HG03571 (cell line): ENCODE results near the gene MAST4.

Experiments used
- ATAC-seq: cut with Tn5 transposase; IDR thresholded peaks from one replicate; pipeline ENCODE4 v1.9.1; 2021; ENCODE audit not compliant: unreplicated experiment

Gene MAST4

GRCh38 chr5:67031692-67032091 is 435.5 kb downstream of the MAST4 start:
- no peak for ATAC-seq

DNA sequence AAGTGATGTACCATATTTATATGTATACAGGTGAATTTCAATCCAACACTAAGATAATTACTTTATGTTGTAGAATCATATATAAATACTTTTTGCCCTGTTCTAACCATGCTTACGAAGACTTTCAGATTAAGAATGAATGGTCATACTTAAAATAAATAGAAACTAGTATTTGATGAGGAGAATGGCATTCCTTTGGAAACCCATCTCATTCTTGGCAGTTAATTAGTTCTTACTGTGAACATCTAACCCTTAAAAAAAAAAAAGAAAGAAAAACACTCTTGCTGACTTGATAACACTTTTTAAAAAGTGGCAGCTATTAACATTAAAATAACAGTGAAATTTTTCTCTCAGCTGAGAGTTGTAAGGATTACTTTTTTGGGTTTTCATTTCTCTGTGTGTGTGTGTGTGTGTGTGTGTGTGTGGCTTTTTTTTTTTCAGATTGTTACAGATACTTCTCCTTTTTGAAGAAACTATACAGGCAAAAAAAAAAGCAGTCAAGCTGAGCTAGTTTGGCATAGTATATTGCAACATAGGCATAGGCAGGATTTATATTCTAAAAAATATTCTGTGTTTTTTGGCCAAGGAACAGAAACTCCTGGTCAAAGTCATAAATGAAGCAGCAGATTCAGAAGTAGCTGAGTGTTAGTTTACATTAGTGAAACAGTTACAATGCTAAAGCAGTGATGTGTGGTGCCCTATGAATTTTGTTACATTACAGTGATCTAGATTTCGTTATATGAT is 436.9 kb downstream of the MAST4 start:
- ATAC-seq: no peak

GRCh38 chr5:67033880-67034651 is 437.9 kb downstream of the MAST4 start:
- no peak for ATAC-seq

DNA sequence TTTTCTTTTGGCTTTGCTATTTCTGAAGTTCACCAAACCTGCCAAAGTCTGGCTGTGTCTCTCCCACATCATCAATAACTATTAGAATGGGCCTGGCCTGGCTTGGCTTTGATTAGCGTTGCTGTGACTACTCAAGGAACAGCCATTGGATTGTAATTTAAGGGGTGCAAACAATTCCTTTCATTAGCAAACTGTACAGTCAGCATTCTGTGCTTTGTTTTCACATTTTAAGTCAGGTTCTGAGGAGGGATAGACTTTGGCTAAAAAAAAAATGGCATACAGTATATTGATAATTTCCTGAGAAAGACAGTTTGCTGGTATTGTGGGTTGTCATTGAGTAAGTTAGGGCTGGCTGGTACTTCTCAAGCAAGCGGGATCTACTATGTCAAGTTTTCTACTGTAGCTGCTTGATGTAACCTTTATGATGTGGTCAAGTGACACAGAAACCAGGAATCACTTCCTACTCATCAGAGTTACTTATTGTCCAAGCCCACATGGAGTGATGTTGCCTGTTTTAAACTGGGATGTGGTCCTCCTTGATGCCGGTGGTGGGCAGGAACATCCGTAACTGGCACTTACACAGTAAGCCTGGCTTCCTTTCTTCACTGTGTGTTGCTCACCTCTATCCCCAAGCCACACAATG is 439.0 kb downstream of the MAST4 start:
- ATAC-seq: no peak

DNA sequence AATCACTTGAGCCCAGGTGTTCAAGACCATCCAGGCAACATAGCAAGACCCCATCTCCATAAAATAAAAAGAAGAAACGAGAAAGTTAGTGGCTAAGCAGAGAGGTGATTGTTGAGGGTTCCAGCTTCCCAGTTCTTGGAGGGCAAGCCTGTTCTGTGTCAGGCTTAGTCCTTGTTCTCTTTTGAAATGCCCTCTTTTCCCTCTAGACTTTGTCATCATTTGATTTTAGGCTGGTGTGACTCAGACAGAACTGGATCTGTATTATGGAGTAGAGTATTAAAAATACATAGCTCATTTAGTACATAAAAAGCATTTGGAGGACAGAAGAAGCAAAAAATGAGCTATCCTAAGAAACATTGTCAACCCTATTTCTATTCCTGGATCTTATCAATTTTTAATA is 441.0 kb downstream of the MAST4 start:
- ATAC-seq: no peak

DNA sequence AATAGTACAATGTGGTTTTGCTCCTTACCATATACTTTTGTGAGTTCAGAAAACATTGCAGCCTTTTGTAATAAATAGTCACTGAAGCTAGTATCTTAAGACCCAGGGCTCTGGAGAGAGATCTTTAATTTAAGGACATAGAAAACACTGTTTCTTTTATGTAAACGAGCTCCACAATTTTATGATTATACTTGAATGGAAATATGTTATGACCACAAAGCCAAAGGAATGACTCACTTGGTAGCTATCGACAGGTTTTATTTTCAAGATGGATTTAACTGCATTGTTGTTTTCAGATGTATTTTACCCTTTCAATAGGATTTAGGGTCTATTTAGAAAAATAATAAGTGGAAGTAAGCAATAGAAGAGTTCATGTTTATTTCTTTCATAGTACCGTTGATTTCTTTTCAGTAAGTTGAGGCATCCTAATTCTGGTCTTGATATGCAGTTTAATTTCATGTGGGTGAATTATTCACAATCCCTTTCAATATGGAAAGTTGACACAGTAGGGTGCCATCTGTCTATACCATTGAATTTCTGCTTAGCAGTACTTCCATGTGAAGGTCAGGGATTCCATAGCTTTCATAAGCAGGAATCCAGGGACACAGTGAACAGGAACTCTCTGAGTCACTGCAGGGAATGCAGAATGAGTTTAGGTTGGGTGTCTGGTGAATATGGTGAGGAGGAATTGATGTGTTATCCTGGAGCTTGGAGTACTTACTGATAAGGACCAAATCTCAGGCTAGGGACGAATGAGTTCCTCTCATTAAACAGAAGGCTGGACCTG is 442.8 kb downstream of the MAST4 start:
- ATAC-seq: no peak

- ATAC-seq: no peak
Measured at GRCh38 chr5:67042176-67043003, 446.2 kb downstream of the MAST4 start.

DNA sequence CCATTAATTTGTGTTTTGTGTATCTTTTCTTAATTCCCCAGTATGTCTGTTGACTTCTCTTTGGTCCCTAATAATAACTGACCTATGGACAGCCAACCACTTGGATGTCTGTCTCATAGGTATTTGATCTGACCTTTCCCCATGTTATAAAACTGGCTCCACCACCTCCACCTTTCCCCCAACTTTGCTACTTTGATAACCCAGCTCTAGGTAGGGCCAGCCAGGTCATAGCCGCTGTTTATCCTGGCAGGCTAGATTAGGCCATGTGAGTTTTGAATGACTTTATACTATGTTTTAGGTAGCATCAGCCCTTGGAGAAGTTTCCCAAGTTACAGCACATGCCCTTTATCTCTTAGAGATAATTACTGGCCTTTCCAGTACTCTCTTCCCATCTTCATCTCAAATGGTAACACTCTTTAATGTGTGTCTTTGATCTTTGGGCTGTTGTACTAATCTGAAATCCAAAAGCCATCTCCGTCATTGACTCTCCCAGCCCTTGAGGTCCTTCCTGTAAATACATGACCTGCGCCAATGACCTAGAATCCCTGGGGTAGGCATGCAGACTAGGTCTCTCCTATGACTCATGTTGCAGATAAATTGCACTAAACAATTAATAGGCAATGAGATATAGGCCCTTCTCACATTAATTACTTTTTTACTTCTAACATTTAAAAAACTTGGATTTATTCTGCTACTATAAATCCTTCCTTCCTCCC is 447.8 kb downstream of the MAST4 start:
- ATAC-seq: no peak

DNA sequence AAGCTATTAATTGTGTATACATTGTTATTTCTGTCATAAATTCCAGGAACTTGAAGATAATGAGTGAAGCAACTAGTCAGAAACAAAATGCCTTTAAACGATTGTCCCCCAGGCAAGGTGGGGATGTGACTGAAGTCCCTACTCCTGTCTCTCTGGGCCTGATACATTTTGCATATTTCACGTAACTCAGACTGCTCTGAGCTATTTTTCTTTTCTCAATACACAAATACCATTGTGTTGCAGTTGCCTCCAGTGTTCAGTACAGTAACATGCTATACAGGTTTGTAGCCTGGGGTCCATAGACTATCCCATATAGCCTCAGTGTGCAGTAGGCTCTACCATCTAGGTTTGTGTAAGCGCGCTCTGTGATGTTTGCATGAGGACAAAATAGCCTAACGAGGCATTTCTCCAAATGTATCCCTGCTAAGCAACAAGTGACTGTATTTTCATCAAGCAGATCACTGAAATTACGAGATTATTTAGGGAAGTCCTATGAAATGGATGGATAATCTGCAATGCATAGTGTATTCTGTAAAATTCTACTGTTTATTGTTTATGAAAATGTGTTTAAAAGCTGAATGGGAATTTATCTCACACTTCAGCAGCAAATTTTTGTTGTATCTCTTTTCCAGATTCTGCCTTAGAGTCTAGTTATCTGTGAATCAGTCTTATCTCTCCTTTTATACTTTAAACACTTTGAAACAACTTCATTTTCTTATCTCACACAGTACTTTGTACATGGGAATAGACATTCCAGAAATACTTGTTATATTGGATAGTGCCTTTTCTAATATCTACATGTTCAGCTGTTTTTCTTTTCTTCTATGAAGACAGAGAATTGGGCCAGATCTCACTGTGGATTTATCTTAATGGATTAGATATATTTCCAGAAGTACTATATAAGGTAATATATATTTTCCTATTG is 449.9 kb downstream of the MAST4 start:
- ATAC-seq: no peak

DNA sequence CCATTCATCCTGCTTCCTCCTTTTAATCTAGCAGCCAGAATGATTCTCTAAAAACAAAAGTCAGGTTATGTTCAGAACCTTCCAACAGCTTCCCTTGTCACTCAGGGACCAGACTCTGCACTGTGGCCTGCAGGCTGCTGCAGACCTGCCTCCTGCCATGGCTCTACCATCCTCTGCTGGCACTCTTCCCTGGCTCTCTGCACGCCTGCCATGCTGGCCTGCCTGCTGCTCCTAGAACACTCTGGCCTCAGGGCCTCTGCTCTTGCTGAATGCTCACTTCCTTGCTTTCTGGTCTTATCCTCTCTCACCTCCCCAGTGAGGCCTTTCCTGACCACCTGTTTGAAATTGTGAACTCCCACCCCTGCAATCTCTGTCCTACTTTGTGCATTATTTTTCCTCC is 451.0 kb downstream of the MAST4 start:
- no peak for ATAC-seq

DNA sequence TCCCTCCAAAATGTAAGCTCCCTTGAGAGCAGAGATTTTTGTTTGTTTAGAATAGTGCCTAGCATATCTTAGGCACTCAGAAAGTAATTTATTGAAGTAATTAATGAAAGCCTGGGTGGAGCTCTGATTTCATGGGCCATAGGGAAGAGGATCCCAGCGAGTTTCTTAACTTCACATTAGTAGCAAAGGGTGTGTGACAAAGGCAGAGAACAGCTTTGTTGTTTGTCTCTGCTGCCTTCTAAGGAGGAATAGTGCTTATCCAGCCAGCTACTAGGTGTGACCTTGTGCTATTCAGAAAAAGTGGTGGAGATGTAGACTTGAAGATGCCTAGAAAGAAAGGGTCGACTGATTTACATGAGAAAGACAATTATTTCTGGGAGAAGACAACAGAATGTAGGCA is 451.4 kb downstream of the MAST4 start:
- no peak for ATAC-seq

GRCh38 chr5:67050125-67050524 is 453.9 kb downstream of the MAST4 start:
- ATAC-seq: no peak

DNA sequence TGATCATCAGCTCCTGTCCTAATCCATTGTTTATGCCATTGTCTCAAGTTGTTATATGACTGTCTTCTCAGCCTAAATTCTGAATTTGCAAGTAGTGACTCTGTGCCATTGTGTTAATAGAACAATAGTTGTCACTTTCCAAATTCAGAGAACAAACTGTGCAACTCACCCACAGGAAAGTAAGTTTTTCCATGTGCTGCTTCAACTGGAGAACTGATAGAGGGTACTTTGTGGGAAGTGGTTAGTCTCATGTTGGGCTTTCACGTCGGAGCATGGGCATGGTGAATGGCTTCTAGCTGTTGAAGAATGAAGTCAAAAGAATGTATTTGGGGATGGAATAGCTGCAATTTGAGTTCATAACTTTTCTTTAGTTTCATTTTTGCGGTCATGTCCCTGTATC is 454.4 kb downstream of the MAST4 start:
- ATAC-seq: no peak

DNA sequence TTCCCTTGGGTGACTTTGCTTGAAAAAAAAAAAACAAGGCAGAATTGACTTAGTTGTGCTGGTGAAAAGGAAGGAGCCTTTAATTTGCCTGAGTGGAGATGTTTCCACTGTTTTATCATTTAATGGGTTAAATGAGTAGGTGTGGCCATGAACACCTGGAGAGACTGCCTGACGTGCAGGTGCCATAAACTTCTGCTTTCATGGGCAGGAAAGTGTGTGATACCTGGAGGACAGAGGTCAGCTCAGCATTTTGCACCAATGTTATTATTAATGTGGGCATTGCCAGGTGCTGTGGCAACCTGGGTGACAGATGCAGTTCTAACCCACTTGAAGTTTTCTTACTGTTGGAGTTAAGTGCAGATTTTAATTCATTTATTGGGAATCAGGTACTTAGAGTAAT is 455.0 kb downstream of the MAST4 start:
- ATAC-seq: no peak

GRCh38 chr5:67052034-67052433 is 455.8 kb downstream of the MAST4 start:
- no peak for ATAC-seq

DNA sequence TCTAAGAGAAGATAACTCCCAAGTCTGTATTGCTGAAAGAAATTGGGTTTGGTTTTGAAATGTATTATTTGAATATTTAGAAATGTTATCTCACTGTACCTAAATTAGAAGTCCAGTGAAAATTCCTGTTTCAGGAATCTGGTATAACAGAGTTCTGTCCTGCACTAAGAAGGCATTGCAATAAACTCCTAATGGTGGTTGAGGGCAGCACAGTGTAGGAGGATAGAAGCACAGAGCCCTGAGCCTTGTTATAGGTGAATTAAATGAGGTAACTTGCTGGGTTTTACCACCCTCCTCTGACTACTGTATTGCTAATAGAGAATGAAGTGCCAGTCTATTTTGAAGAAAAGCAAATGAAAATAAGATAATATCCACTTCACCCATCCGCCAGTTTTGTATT is 457.0 kb downstream of the MAST4 start:
- ATAC-seq: no peak

- ATAC-seq: no peak
Measured at GRCh38 chr5:67058998-67059743, 463.0 kb downstream of the MAST4 start.
